OCI-LY1 (cell line): Measurements from ENCODE around the gene COMP.
"Not testable (repeated sequence)": the region's sequence is repeated elsewhere in the genome, so short reads cannot be mapped to it uniquely, and the experiment has no call there.

Source experiments
- H2AFZ ChIP-seq: fragments of 200-600 bp; sonication (generic), shearing (Covaris generic); 2 replicates; pipeline ENCODE4 v1.6.0; 2014; ENCODE audit warnings: antibody characterized with exemption, mild to moderate bottlenecking, low read length
- H3F3A ChIP-seq: fragments of 200-600 bp; sonication (generic), shearing (Covaris generic); 2 replicates; pipeline ENCODE4 v1.6.0; 2014; ENCODE audit warnings: mild to moderate bottlenecking, antibody characterized with exemption, low read length, moderate library complexity; ENCODE audit not compliant: insufficient read depth
- H3K27ac ChIP-seq: fragments of 200-600 bp; sonication (generic); 2 replicates; pipeline ENCODE4 v1.5.1; 2014; ENCODE audit warnings: low read length, mixed run types, mild to moderate bottlenecking, low read depth; ENCODE audit not compliant: poor library complexity, severe bottlenecking
- H3K27me3 ChIP-seq: fragments of 200-600 bp; sonication (generic); 2 replicates; pipeline ENCODE4 v1.6.0; 2014; ENCODE audit warnings: antibody characterized with exemption, mild to moderate bottlenecking, low read length, moderate library complexity; ENCODE audit not compliant: insufficient read depth
- H3K36me3 ChIP-seq: fragments of 200-600 bp; sonication (generic); 2 replicates; pipeline ENCODE4 v1.6.1; 2014; ENCODE audit warnings: mild to moderate bottlenecking, antibody characterized with exemption, low read length, moderate library complexity, mixed read lengths; ENCODE audit not compliant: insufficient read depth
- H3K4me1 ChIP-seq: fragments of 200-600 bp; sonication (generic); 2 replicates; pipeline ENCODE4 v1.5.1; 2014; ENCODE audit warnings: mild to moderate bottlenecking, low read length, moderate library complexity; ENCODE audit not compliant: insufficient read depth, severe bottlenecking
- H3K4me2 ChIP-seq: fragments of 200-600 bp; sonication (generic), shearing (Covaris generic); 2 replicates; pipeline ENCODE4 v1.6.1; 2014; ENCODE audit warnings: low read length
- H3K4me3 ChIP-seq: fragments of 200-600 bp; sonication (generic); 2 replicates; pipeline ENCODE4 v1.5.1; 2014; ENCODE audit warnings: low read length, low read depth, mild to moderate bottlenecking, mixed read lengths; ENCODE audit not compliant: poor library complexity, severe bottlenecking
- H3K79me2 ChIP-seq: fragments of 200-600 bp; shearing (Covaris generic); 2 replicates; pipeline ENCODE4 v1.6.1; 2016; ENCODE audit warnings: mixed run types, low read length, mixed read lengths; ENCODE audit not compliant: insufficient read depth
- H3K9ac ChIP-seq: fragments of 200-600 bp; sonication (generic), shearing (Covaris generic); 2 replicates; pipeline ENCODE4 v1.6.1; 2014; ENCODE audit warnings: mild to moderate bottlenecking, low read length, mixed read lengths
- H3K9me2 ChIP-seq: fragments of 200-600 bp; sonication (generic), shearing (Covaris generic); 2 replicates; pipeline ENCODE4 v1.6.1; 2014; ENCODE audit warnings: low read depth, mild to moderate bottlenecking, low read length, mixed read lengths
- H3K9me3 ChIP-seq: fragments of 200-600 bp; shearing (Covaris generic); 2 replicates; pipeline ENCODE4 v1.6.1; 2014; ENCODE audit warnings: low read length, mixed read lengths
- H4K20me1 ChIP-seq: fragments of 200-600 bp; sonication (generic), shearing (Covaris generic); 2 replicates; pipeline ENCODE4 v1.6.0; 2016; ENCODE audit warnings: mild to moderate bottlenecking, low read length; ENCODE audit not compliant: insufficient read depth
- CTCF ChIP-seq: fragments of 200-600 bp; sonication (generic), shearing (Covaris generic); IDR thresholded peaks from 2 replicates; pipeline ENCODE4 v1.5.1; 2017; ENCODE audit warnings: mild to moderate bottlenecking, antibody characterized with exemption, low read length, moderate library complexity, mixed read lengths
- EZH2 ChIP-seq: fragments of 200-600 bp; sonication (generic), shearing (Covaris generic); IDR thresholded peaks from 2 replicates; pipeline ENCODE4 v1.8.0; 2017; ENCODE audit warnings: borderline replicate concordance, mixed run types, mild to moderate bottlenecking, antibody characterized with exemption, low read length, moderate library complexity, mixed read lengths

Gene COMP

GRCh38 chr19:18814063-18814462 lies 23.0 kb upstream of the COMP start:
- no peaks in the 10 kb centered on the region for H3K4me1 ChIP-seq
- H3K9ac ChIP-seq, result no peak overlapping the region
- no peak overlapping the region for H3K4me2 ChIP-seq
- H3K9me3 ChIP-seq, result no peaks in the 10 kb centered on the region
- no peak overlapping the region for H3K27ac ChIP-seq
- H4K20me1 ChIP-seq, result no peaks in the 10 kb centered on the region
- H3F3A ChIP-seq, result no peaks in the 10 kb centered on the region
- H3K36me3 ChIP-seq, result no peaks in the 10 kb centered on the region
- no peaks in the 10 kb centered on the region for H3K9me2 ChIP-seq
- H3K4me3 ChIP-seq, result no peak overlapping the region
- TF ChIP-seq CTCF (no peak), EZH2 (no peak)
- H3K79me2 ChIP-seq, result no peaks in the 10 kb centered on the region
- H2AFZ ChIP-seq, result no peak overlapping the region
- no peaks in the 10 kb centered on the region for H3K27me3 ChIP-seq

- H3K4me2 ChIP-seq, H3K9me2 ChIP-seq, H4K20me1 ChIP-seq, H3K36me3 ChIP-seq, H3K27me3 ChIP-seq, H3K4me1 ChIP-seq, H3F3A ChIP-seq, H2AFZ ChIP-seq, H3K4me3 ChIP-seq, H3K79me2 ChIP-seq, H3K27ac ChIP-seq, H3K9ac ChIP-seq, H3K9me3 ChIP-seq: not testable (repeated sequence)
These were observed 20.5 kb upstream of the COMP start for GRCh38 chr19:18811638-18812037.

GRCh38 chr19:18809149-18809868 lies 18.2 kb upstream of the COMP start:
- H3K36me3 ChIP-seq, result no peaks in the 10 kb centered on the region
- H3K27me3 ChIP-seq, result no peaks in the 10 kb centered on the region; the same call in 1 of the 2 replicates
- H3K9me2 ChIP-seq, result no peaks in the 10 kb centered on the region
- H3F3A ChIP-seq, result no peaks in the 10 kb centered on the region
- H3K4me3 ChIP-seq, result no peak overlapping the region
- no peak overlapping the region for H3K4me2 ChIP-seq
- TF ChIP-seq EZH2 (no peak), CTCF (no peak)
- H4K20me1 ChIP-seq, result no peaks in the 10 kb centered on the region
- H3K4me1 ChIP-seq, result no peaks in the 10 kb centered on the region
- no peak overlapping the region for H2AFZ ChIP-seq
- H3K9ac ChIP-seq, result no peak overlapping the region
- H3K79me2 ChIP-seq, result no peaks in the 10 kb centered on the region
- no peaks in the 10 kb centered on the region for H3K9me3 ChIP-seq
- no peak overlapping the region for H3K27ac ChIP-seq

GRCh38 chr19:18807861-18808331 lies 16.8 kb upstream of the COMP start:
- no peak overlapping the region for H3K9ac ChIP-seq
- no peaks in the 10 kb centered on the region for H3K9me2 ChIP-seq
- H4K20me1 ChIP-seq, result no peaks in the 10 kb centered on the region
- H3K27me3 ChIP-seq, result no peaks in the 10 kb centered on the region; the same call in 1 of the 2 replicates
- TF ChIP-seq EZH2 (no peak), CTCF (no peak)
- no peaks in the 10 kb centered on the region for H3K4me1 ChIP-seq
- no peak overlapping the region for H3K4me2 ChIP-seq
- H3F3A ChIP-seq, result no peaks in the 10 kb centered on the region
- H3K4me3 ChIP-seq, result no peak overlapping the region
- no peaks in the 10 kb centered on the region for H3K36me3 ChIP-seq
- H3K79me2 ChIP-seq, result no peaks in the 10 kb centered on the region
- no peaks in the 10 kb centered on the region for H3K9me3 ChIP-seq
- no peak overlapping the region for H3K27ac ChIP-seq
- no peak overlapping the region for H2AFZ ChIP-seq
